ENCODE measurements around the gene KIF18B.

The KIF18B gene

GRCh38 chr17:44921122-44921882 lies 26.3 kb downstream of the KIF18B start:
- H3K36me3 ChIP-seq: peaks cover 17% of the 10 kb centered on the region
- H3K27me3 ChIP-seq: peaks cover 29% of the 10 kb centered on the region
- H3K9me3 ChIP-seq: no peaks in the 10 kb centered on the region
- no peaks in the 10 kb centered on the region for H3K4me1 ChIP-seq (ENCODE audit: control insufficient read depth in 1 of 2, insufficient read depth in 1 of 2, low read depth in 1 of 2, low read length in 1 of 2)
- no peak overlapping the region for H3K27ac ChIP-seq
- no peak for TF ChIP-seq CTCF (IDR thresholded peaks at IDR 0.05)
- H3K4me3 ChIP-seq (ENCODE audit: low read depth in 1 of 2, low read length in 1 of 2): no peak overlapping the region

- H3K36me3 ChIP-seq: peaks cover 10% of the 10 kb centered on the region
- H3K9me3 ChIP-seq: no peaks in the 10 kb centered on the region
- H3K27ac ChIP-seq: no peak overlapping the region
- TF ChIP-seq CTCF (IDR thresholded peaks at IDR 0.05): no peak
- H3K4me1 ChIP-seq (ENCODE audit: control insufficient read depth in 1 of 2, insufficient read depth in 1 of 2, low read depth in 1 of 2, low read length in 1 of 2): peaks cover 3 to 6% of the 10 kb centered on the region in 2 experiments
- peaks cover 29% of the 10 kb centered on the region for H3K27me3 ChIP-seq
- no peak overlapping the region for H3K4me3 ChIP-seq (ENCODE audit: low read depth in 1 of 2, low read length in 1 of 2)
Observed at GRCh38 chr17:44920565-44920940, 27.0 kb downstream of the KIF18B start.

- Histone ChIP-seq H3K4me3 (ENCODE audit: low read depth in 1 of 2, low read length in 1 of 2) (no peak overlapping the region), H3K27me3 (peaks cover 29% of the 10 kb centered on the region), H3K27ac (no peak overlapping the region), H3K4me1 (ENCODE audit: control insufficient read depth in 1 of 2, insufficient read depth in 1 of 2, low read depth in 1 of 2, low read length in 1 of 2) (peaks cover 3 to 7% of the 10 kb centered on the region in 2 experiments), H3K9me3 (no peaks in the 10 kb centered on the region), H3K36me3 (peaks cover 5% of the 10 kb centered on the region)
- peak; percentile 25 for TF ChIP-seq CTCF (IDR thresholded peaks at IDR 0.05)
Observed at GRCh38 chr17:44919885-44920564, 27.5 kb downstream of the KIF18B start.

GRCh38 chr17:44919411-44919810 lies 28.2 kb downstream of the KIF18B start:
- TF ChIP-seq CTCF (IDR thresholded peaks at IDR 0.05): no peak
- Histone ChIP-seq H3K4me1 (ENCODE audit: control insufficient read depth in 1 of 2, insufficient read depth in 1 of 2, low read depth in 1 of 2, low read length in 1 of 2) (peaks cover 3 to 7% of the 10 kb centered on the region in 2 experiments), H3K9me3 (no peaks in the 10 kb centered on the region)

GRCh38 chr17:44918006-44918405 lies 29.6 kb downstream of the KIF18B start:
- Histone ChIP-seq H3K36me3 (no peaks in the 10 kb centered on the region), H3K27me3 (peaks cover 42% of the 10 kb centered on the region), H3K27ac (no peak overlapping the region), H3K9me3 (no peaks in the 10 kb centered on the region), H3K4me1 (ENCODE audit: control insufficient read depth in 1 of 2, insufficient read depth in 1 of 2, low read depth in 1 of 2, low read length in 1 of 2) (peaks cover 3 to 7% of the 10 kb centered on the region in 2 experiments), H3K4me3 (ENCODE audit: low read depth in 1 of 2, low read length in 1 of 2) (no peak overlapping the region)
- no peak for TF ChIP-seq CTCF (IDR thresholded peaks at IDR 0.05)

More at GRCh38 chr17:44919411-44919810, 28.2 kb downstream of the KIF18B start:
- H3K4me3 ChIP-seq (ENCODE audit: low read depth in 1 of 2, low read length in 1 of 2): no peak overlapping the region
- H3K27me3 ChIP-seq: peaks cover 29% of the 10 kb centered on the region
- H3K36me3 ChIP-seq: no peaks in the 10 kb centered on the region
- H3K27ac ChIP-seq: no peak overlapping the region
